GM10266 (cell line): Measurements from ENCODE around the gene ZNF846.
"Not testable (repeated sequence)": the region's sequence is repeated elsewhere in the genome, so short reads cannot be mapped to it uniquely, and the experiment has no call there.

Source experiments
- DNase-seq: peaks from one replicate; pipeline ENCODE4 v3.0.0; 2012; ENCODE audit errors: extremely low spot score
- TF ChIP-seq, protein P1 (sequence below): IDR thresholded peaks from 2 replicates; pipeline ENCODE4 v1.5.1; 2012; ENCODE audit warnings: mild to moderate bottlenecking, low read depth; ENCODE audit not compliant: control insufficient read depth, insufficient read depth; ENCODE audit errors: missing control alignments

ZNF846 gene

DNA sequence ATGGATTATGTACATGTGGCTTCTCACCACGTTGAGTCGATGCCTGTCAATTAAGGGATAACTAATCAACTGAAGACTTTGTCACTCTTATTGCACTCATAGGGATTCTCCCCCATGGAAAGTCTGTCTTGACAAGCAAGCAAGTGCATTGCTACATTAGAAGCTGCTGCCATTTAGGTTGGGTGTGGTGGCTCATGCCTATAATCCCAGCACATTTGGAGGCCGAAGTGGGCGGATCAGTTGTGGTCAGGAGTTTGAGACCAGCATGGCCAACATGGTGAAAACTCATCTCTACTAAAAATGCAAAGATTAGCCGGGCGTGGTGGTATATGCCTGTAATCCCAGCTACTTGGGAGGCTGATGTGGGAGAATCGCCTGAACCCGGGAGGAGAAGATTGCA, 18.3 kb upstream of the ZNF846 start:
- TF ChIP-seq, protein P1, sequence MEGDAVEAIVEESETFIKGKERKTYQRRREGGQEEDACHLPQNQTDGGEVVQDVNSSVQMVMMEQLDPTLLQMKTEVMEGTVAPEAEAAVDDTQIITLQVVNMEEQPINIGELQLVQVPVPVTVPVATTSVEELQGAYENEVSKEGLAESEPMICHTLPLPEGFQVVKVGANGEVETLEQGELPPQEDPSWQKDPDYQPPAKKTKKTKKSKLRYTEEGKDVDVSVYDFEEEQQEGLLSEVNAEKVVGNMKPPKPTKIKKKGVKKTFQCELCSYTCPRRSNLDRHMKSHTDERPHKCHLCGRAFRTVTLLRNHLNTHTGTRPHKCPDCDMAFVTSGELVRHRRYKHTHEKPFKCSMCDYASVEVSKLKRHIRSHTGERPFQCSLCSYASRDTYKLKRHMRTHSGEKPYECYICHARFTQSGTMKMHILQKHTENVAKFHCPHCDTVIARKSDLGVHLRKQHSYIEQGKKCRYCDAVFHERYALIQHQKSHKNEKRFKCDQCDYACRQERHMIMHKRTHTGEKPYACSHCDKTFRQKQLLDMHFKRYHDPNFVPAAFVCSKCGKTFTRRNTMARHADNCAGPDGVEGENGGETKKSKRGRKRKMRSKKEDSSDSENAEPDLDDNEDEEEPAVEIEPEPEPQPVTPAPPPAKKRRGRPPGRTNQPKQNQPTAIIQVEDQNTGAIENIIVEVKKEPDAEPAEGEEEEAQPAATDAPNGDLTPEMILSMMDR = no peak
- no peak for DNase-seq

DNA sequence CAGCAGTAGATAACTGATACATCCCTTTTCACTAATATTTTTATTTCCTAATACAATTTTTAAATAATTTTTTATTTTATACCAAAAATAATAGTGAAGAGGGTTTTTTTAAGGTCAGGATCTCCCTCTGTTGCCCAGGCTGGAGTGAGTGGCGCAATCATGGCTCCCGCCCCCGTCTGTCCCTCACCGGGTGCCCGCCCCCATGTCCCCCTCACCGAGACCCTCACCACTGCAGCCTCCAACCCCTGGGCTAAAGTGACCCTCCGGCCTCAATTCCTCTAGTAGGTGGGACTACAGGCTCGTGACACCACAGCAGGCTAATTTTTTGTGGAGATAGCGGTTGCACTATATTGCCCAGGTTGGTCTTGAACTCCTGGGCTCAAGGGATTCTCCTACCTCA, 17.8 kb upstream of the ZNF846 start:
- TF ChIP-seq, protein P1 = no peak
- DNase-seq = no peak

DNA sequence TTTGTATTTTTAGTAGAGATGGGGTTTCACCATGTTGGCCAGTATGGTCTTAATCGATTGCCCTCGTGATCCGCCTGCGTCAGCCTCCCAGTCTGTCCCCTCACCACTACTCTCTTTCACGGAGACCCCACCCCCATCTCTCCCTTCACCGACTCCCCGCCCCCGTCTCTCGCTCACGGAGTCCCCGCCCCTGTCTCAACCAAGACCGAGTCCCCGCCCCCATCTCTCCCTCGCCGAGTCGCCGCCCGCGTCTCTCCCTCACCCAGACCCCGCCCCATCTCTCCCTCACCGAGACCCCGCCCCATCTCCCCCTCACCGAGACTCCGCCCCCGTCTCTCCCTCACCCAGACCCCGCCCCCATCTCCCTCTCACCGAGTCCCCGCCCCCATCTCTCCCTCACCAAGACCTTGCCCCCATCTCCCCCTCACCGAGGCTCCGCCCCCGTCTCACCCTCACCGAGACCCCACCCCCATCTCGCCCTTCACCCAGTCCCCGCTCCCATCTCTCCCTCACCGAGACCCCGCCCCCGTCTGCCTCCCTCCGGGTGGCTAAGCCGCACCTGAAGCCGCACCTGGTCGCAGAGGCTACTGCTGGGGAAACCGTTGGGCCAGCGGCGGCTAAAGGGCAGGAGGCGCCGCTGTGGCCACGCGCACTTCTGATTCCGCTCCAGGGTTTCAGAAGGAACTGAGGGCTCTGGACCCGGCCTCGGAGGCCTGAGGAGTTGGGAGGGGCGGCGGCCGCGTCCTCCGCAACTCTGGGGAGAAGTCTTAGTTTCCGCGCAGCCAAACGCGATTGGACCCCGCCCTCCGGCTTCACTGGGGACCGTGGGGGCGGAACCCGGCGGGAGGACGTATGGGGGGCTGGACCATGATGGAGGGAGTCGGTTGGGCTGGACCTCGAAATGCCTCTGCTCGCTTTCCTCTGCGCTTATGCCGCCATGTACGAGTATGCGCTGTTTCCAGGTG, 17.1 kb upstream of the ZNF846 start:
- peak; percentile 92 for DNase-seq
- TF ChIP-seq, protein P1 = no peak

DNA sequence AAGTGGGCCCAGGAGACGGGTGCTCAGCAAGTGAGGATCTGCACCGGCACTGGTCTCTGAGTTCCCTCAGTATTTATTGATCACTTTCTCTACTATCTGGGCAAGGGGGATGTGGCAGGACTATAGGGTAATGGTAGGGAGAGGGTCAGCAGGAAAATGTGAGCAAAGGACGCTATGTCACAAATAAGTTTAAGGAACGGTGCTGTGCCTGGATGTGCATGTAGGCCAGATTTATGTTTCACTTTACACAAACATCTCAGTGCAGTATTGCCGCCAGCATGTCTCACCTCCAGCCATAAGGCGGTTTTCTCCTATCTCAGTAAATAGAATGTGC, 15.6 kb upstream of the ZNF846 start:
- not testable (repeated sequence) for DNase-seq

DNA sequence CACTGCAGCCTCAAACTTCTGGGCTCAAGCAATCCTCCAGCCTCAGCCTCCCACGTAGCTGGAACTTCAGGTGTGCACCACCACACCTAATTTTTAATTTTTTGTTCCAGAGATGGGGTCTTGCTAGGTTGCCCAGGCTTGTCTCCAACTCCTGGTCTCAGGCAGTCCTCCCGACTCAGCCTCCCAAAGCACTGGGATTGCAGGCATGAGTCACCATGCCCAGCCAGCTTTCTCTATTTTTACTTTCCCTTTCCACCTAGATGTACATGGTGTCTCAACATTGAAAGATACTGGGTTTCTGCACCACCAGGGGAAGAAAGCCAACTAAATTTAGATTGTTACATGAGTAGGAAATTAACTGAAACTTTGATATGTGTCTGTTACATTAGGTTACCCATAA, 13.8 kb upstream of the ZNF846 start:
- TF ChIP-seq, protein P1 = no peak
- no peak for DNase-seq

DNA sequence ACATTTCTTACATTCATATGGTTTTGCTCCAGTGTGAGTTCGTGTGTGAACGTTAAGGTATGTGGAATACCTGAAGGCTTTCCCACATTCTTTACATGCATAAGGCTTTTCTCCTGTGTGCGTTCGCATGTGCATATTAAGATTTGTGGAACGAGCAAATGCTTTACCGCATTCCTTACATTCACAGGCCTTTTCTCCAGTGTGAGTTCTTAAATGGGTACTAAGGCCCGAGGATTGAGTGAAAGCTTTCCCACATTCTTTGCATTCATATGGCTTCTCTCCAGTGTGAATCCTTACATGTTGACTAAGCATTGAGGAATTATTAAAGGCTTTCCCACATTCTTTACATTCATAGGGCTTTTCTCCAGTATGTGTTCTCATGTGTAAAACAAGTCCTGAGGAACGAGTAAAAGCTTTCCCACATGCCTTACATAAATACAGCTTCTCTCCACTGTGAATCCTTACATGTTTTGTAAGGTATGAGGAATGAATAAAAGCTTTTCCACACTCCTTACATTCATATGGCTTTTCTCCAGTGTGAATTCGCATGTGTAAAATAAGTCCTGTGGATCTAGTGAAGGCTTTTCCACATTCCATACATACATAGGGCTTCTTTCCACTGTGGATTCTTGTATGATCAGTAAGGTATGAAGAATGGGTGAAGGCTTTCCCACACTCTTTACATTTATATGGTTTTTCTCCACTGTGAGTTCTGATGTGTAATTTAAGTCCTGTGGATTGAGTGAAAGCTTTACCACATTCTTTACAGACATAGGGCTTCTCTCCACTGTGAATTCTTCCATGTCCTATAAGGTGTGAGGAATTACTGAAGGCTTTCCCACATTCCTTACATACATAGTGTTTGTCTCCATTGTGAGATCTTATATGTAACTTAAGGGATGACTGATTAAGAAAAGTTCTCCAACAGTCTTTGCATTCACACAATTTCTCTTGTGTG, 10.7 kb downstream of the ZNF846 start:
- no peak for DNase-seq
- TF ChIP-seq, protein P1 = no peak

DNA sequence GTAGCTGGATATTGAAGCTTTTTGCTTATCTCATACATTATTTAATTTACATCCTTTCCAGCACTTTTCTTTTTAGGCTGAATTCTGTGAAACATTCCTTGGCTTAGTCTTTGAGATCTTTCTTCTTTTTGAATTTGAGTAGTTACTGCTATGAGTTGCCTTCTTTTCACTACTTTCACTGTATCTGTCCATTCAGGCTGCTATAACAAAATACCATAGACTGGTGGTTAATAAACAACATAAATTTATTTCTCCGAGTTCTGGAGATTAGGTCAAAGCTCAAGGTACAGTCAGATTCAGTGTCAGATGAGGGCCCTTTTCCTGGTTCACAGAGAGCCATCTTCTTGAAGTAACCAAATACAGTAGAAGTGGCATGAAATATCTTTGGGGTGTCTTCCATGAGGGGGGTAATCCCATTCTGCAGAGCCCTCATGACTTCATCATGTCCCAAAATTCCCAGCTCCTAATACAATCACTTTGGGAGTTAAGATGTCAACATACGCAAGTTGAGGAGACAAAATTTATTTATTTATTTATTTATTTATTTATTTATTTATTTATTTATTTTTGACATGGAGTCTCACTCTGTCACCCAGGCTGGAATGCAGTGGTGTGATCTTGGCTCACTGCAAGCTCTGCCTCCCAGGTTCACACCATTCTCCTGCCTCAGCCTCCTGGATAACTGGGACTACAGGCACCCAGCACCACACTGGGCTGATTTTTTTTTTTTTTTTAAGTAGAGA, 15.7 kb downstream of the ZNF846 start:
- TF ChIP-seq, protein P1 = no peak

More for the DNA sequence above, 15.7 kb downstream of the ZNF846 start:
- DNase-seq = no peak
